ENCODE results near the gene SHC3.

- TF ChIP-seq CTCF (IDR thresholded peaks at IDR 0.05) (no peak), POLR2A (IDR thresholded peaks at IDR 0.05) (no peak), POLR2AphosphoS5 (IDR thresholded peaks at IDR 0.05) (no peak), EP300 (IDR thresholded peaks at IDR 0.05) (no peak)
Measured at GRCh38 chr9:88985616-88986015, 193.0 kb downstream of the SHC3 start.

Measured in gastroesophageal sphincter (tissue), 3 donors.